HCT116 (cell line): Measurements from ENCODE around the gene STK32B. TPM values are rescaled to one million over a fixed set of nuclear protein-coding genes. Genes with fewer than 3 reads are reported as not detected.

ENCODE experiments used
- ATAC-seq: fragments of 200-7000 bp; cut with Tn5 transposase; 2 replicates; pipeline ENCODE4 v1.9.1; 2020; ENCODE audit warnings: mild to moderate bottlenecking, moderate library complexity
- BruUV-seq: library from RNA; stranded (reverse); fragments of 400-500 nt; replicated peaks from 2 replicates; lab custom pipeline; 2021; lab: Mats Ljungman, UMichigan
- CTCF ChIA-PET: fragments of 300-600 bp; sonication (Branson Sonifier 250); formaldehyde crosslinking; loops from one replicate; lab custom pipeline; 2021; ENCODE audit warnings: antibody characterized with exemption; lab: Charles Lee
- POLR2A ChIA-PET: fragments of 300-600, 350-600 bp; sonication (Branson Sonifier 250); formaldehyde crosslinking; loops from one replicate; lab custom pipeline; 2021; ENCODE audit warnings: antibody characterized with exemption; lab: Charles Lee
- RAD21 ChIA-PET, 2 experiments: fragments of 300-600 bp; sonication (Branson Sonifier 250); formaldehyde crosslinking; loops; one replicate each; lab custom pipeline; 2023; ENCODE audit warnings: low total read pairs in 2 of 2; ENCODE audit not compliant: uncharacterized antibody in 2 of 2, unreplicated experiment in 2 of 2, low non-redundant PET in 1 of 2; lab: Charles Lee
- DNase-seq: peaks from one replicate; pipeline ENCODE4 v3.0.0-alpha.2; 2010; ENCODE audit warnings: low read depth, low spot score
- H2AFZ ChIP-seq: fragments of 200-600 bp; shearing (Covaris generic), sonication (generic); 2 replicates; pipeline ENCODE4 v1.6.1; 2017; ENCODE audit warnings: low read depth, mixed run types, mixed read lengths, antibody characterized with exemption, low read length; ENCODE audit not compliant: poor library complexity, severe bottlenecking
- H3K27ac ChIP-seq: 2 replicates; pipeline ENCODE4 v1.5.1; 2012; ENCODE audit warnings: low read depth, low read length
- H3K27me3 ChIP-seq: fragments of 200-600 bp; sonication (generic); 2 replicates; pipeline ENCODE4 v1.6.1; 2016; ENCODE audit warnings: mixed run types, low read length, mixed read lengths; ENCODE audit not compliant: insufficient read depth
- H3K36me3 ChIP-seq, 2 experiments: fragments of 200-500 bp in 1 of 2; fragments of 200-600 bp in 1 of 2; sonication (Bioruptor generic) in 1 of 2; sonication (generic) in 1 of 2; 2 replicates each; pipeline versions ENCODE4 v1.5.1 to v1.6.1; 2014 to 2016; ENCODE audit warnings: low read length in 2 of 2, inconsistent platforms in 1 of 2, mixed read lengths in 1 of 2, mixed run types in 1 of 2; ENCODE audit not compliant: insufficient read depth in 2 of 2, control insufficient read depth in 1 of 2
- H3K4me1 ChIP-seq, 2 experiments: fragments of 200-600 bp in 1 of 2; sonication (generic) in 1 of 2; 2 replicates each; pipeline versions ENCODE4 v1.5.1 to v1.6.1; 2012 to 2017; ENCODE audit warnings: low read length in 2 of 2, inconsistent platforms in 1 of 2, mild to moderate bottlenecking in 1 of 2, mixed read lengths in 1 of 2, mixed run types in 1 of 2, moderate library complexity in 1 of 2; ENCODE audit not compliant: insufficient read depth in 2 of 2, control insufficient read depth in 1 of 2
- H3K4me2 ChIP-seq: fragments of 200-600 bp; sonication (generic); 2 replicates; pipeline ENCODE4 v1.6.1; 2017; ENCODE audit warnings: mixed run types, low read length, mixed read lengths
- H3K4me3 ChIP-seq, 2 experiments: fragments of 200-600 bp in 1 of 2; sonication (generic) in 1 of 2; replicated peaks in 1 of 2; 2 replicates each; pipeline ENCODE4 v1.5.1; 2011 to 2016; ENCODE audit warnings: low read length in 2 of 2, control low read depth in 1 of 2, low read depth in 1 of 2, mild to moderate bottlenecking in 1 of 2, mixed read lengths in 1 of 2, mixed run types in 1 of 2
- H3K79me2 ChIP-seq: fragments of 200-600 bp; sonication (generic); 2 replicates; pipeline ENCODE4 v1.6.1; 2017; ENCODE audit warnings: mild to moderate bottlenecking, mixed run types, low read length, moderate library complexity, mixed read lengths; ENCODE audit not compliant: insufficient read depth
- H3K9ac ChIP-seq: fragments of 200-600 bp; sonication (generic); 2 replicates; pipeline ENCODE4 v1.6.1; 2016; ENCODE audit warnings: low read length, mixed read lengths
- H3K9me2 ChIP-seq: fragments of 200-600 bp; sonication (generic), shearing (Covaris generic); 2 replicates; pipeline ENCODE4 v1.6.1; 2017; ENCODE audit warnings: mixed run types, mild to moderate bottlenecking, moderate library complexity; ENCODE audit not compliant: insufficient read depth
- H3K9me3 ChIP-seq, 2 experiments: fragments of 200-500 bp in 1 of 2; fragments of 200-600 bp in 1 of 2; sonication (Bioruptor generic) in 1 of 2; sonication (generic) in 1 of 2; 2 replicates each; pipeline ENCODE4 v1.6.1; 2014 to 2017; ENCODE audit warnings: low read length in 2 of 2, mixed read lengths in 2 of 2, inconsistent platforms in 1 of 2, low read depth in 1 of 2, mild to moderate bottlenecking in 1 of 2, mixed run types in 1 of 2, moderate library complexity in 1 of 2; ENCODE audit not compliant: control insufficient read depth in 1 of 2, insufficient read depth in 1 of 2
- H4K20me1 ChIP-seq: fragments of 200-600 bp; sonication (generic), shearing (Covaris generic); 2 replicates; pipeline ENCODE4 v1.6.1; 2017; ENCODE audit warnings: mixed run types, mild to moderate bottlenecking, moderate library complexity; ENCODE audit not compliant: insufficient read depth
- CBX3 ChIP-seq: IDR thresholded peaks from 2 replicates; pipeline ENCODE4 v1.6.1; 2012; ENCODE audit warnings: low read depth
- CEBPB ChIP-seq: IDR thresholded peaks from 2 replicates; pipeline ENCODE4 v1.6.1; 2012; ENCODE audit warnings: low read depth
- EZH2 ChIP-seq: fragments of 200-600 bp; sonication (generic); IDR thresholded peaks from 2 replicates; pipeline ENCODE4 v1.6.1; 2017; ENCODE audit warnings: antibody characterized with exemption, mixed run types
- FOSL1 ChIP-seq: IDR thresholded peaks from 2 replicates; pipeline ENCODE4 v1.6.1; 2012; ENCODE audit warnings: low read depth
- JUND ChIP-seq: IDR thresholded peaks from 2 replicates; pipeline ENCODE4 v1.6.1; 2012
- POLR2A ChIP-seq: IDR thresholded peaks from 2 replicates; pipeline ENCODE4 v1.7.0; 2011; ENCODE audit warnings: borderline replicate concordance; ENCODE audit not compliant: insufficient read depth, insufficient read length; ENCODE audit errors: extremely low read depth
- POLR2AphosphoS5 ChIP-seq: IDR thresholded peaks from 2 replicates; pipeline ENCODE4 v1.6.1; 2011; ENCODE audit warnings: mild to moderate bottlenecking, low read depth, low read length, moderate library complexity
- SIN3A ChIP-seq: IDR thresholded peaks from 2 replicates; pipeline ENCODE4 v1.6.1; 2012; ENCODE audit warnings: low read depth
- SP1 ChIP-seq: IDR thresholded peaks from 2 replicates; pipeline ENCODE4 v1.6.1; 2012; ENCODE audit warnings: low read depth
- ZFX ChIP-seq: fragments of 450-650 bp; IDR thresholded peaks from 2 replicates; pipeline ENCODE4 v1.6.1; 2017
- ZNF274 ChIP-seq: fragments of 200-500 bp; sonication (Bioruptor generic); IDR thresholded peaks from 2 replicates; pipeline ENCODE4 v1.6.1; 2014; ENCODE audit warnings: mild to moderate bottlenecking, low read depth, low read length, inconsistent platforms
- intact Hi-C: fragments of 100-400 bp; cut with micrococcal nuclease; formaldehyde crosslinking; loops from 2 replicates; pipeline ENCODE4 v1.10.0; 2022
- total RNA-seq: library from RNA; stranded (reverse); gene quantifications from one replicate; pipeline ENCODE4 v1.2.1, GENCODE V29; 2021; ENCODE audit not compliant: unreplicated experiment
- TF ChIP-seq, protein P1 (sequence below): IDR thresholded peaks from 2 replicates; pipeline ENCODE4 v1.6.1; 2012; ENCODE audit warnings: low read depth
- TF ChIP-seq, protein P2 (sequence below): IDR thresholded peaks from 2 replicates; pipeline ENCODE4 v1.6.1; 2012
- TF ChIP-seq, protein P3 (sequence below), 3 experiments: fragments of 200-600 bp in 1 of 3; sonication (generic) in 1 of 3; IDR thresholded peaks in 2 of 3; conservative IDR thresholded peaks in 1 of 3; 2 replicates each; pipeline ENCODE4 v1.5.1; 2012 to 2017; ENCODE audit warnings: low read depth in 2 of 3, low read length in 2 of 3, antibody characterized with exemption in 1 of 3, borderline replicate concordance in 1 of 3, control low read depth in 1 of 3, mild to moderate bottlenecking in 1 of 3, mixed read lengths in 1 of 3, mixed run types in 1 of 3, moderate library complexity in 1 of 3; ENCODE audit not compliant: insufficient read depth in 1 of 3

Gene STK32B
- total RNA-seq, 1 experiment from 2014 or later = not detected

DNA sequence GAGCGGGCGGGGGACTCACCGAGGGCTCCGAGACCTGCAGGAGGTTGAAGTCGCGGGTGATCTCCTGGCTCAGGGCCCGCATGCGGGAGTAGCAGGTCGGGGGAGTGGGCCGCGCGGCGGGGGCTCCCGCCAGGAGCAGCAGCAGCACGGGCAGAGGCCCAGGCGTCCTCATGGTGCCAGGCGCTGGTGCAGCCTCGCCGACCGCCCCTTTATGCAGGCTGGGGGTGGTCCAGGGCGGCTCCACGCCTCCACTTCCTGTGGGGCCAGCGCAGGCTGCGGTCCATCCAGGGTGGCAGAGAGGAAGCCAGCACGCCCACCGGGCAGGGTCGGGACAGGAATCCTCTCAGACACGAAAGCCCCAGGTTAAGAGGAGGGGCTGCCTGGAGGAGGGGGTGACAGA, 32.0 kb upstream of the STK32B start, which contains the start of gene CYTL1 (continued):
- TF ChIP-seq, protein P1, sequence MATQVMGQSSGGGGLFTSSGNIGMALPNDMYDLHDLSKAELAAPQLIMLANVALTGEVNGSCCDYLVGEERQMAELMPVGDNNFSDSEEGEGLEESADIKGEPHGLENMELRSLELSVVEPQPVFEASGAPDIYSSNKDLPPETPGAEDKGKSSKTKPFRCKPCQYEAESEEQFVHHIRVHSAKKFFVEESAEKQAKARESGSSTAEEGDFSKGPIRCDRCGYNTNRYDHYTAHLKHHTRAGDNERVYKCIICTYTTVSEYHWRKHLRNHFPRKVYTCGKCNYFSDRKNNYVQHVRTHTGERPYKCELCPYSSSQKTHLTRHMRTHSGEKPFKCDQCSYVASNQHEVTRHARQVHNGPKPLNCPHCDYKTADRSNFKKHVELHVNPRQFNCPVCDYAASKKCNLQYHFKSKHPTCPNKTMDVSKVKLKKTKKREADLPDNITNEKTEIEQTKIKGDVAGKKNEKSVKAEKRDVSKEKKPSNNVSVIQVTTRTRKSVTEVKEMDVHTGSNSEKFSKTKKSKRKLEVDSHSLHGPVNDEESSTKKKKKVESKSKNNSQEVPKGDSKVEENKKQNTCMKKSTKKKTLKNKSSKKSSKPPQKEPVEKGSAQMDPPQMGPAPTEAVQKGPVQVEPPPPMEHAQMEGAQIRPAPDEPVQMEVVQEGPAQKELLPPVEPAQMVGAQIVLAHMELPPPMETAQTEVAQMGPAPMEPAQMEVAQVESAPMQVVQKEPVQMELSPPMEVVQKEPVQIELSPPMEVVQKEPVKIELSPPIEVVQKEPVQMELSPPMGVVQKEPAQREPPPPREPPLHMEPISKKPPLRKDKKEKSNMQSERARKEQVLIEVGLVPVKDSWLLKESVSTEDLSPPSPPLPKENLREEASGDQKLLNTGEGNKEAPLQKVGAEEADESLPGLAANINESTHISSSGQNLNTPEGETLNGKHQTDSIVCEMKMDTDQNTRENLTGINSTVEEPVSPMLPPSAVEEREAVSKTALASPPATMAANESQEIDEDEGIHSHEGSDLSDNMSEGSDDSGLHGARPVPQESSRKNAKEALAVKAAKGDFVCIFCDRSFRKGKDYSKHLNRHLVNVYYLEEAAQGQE = no peak
- TF ChIP-seq CBX3 = no peak
- no peak for TF ChIP-seq SIN3A
- TF ChIP-seq, protein P2, sequence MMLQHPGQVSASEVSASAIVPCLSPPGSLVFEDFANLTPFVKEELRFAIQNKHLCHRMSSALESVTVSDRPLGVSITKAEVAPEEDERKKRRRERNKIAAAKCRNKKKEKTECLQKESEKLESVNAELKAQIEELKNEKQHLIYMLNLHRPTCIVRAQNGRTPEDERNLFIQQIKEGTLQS = no peak
- TF ChIP-seq ZFX = no peak
- TF ChIP-seq JUND = no peak
- TF ChIP-seq SP1 = no peak
- TF ChIP-seq FOSL1 = no peak

DNA sequence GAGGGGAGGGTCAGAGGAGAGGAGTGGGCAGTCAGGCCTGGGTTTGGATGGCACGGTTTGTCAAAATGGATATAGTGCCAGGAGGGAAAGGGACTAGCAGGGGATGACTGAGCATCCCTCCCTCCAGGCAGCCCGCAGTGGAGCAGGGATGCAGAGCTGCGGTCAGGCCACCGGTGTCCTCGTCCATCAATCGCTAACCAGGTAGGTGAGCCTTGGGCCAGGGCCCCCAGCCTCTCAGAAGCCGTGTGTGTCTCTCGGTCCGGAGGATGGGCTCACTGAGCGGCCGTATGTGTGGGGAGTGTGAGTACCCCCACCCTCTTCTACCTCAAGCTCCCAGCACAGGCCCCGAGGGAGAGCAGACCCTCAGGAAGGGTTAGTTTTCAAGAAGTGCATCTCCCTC, 31.5 kb upstream of the STK32B start:
- ChIA-PET CTCF (no interaction called here), POLR2A (no interaction called here), RAD21 (no interaction called here)
- H3K4me1 ChIP-seq = no peaks in the 10 kb centered on the region
- no peak overlapping the region for H3K4me3 ChIP-seq
- H3K9ac ChIP-seq = no peak overlapping the region
- no peaks in the 10 kb centered on the region for H3K79me2 ChIP-seq
- H3K27me3 ChIP-seq = peaks cover 28% of the 10 kb centered on the region; the same call in 1 of the 2 replicates
- H3K36me3 ChIP-seq = no peaks in the 10 kb centered on the region
- no peak overlapping the region for H3K4me2 ChIP-seq
- BruUV-seq = no TSS peak
- no peaks in the 10 kb centered on the region for H3K9me2 ChIP-seq
- no peak overlapping the region for H2AFZ ChIP-seq
- intact Hi-C loops = no loop called here
- no peak overlapping the region for H3K27ac ChIP-seq
- ATAC-seq (no peak), DNase-seq (no peak)
- H3K9me3 ChIP-seq = no peaks in the 10 kb centered on the region
- TF ChIP-seq, protein P2 = no peak
- TF ChIP-seq POLR2AphosphoS5 (no peak), ZNF274 (no peak), POLR2A (no peak), CBX3 (no peak), CEBPB (no peak), JUND (no peak), FOSL1 (no peak), EZH2 (no peak)
- TF ChIP-seq, protein P3, sequence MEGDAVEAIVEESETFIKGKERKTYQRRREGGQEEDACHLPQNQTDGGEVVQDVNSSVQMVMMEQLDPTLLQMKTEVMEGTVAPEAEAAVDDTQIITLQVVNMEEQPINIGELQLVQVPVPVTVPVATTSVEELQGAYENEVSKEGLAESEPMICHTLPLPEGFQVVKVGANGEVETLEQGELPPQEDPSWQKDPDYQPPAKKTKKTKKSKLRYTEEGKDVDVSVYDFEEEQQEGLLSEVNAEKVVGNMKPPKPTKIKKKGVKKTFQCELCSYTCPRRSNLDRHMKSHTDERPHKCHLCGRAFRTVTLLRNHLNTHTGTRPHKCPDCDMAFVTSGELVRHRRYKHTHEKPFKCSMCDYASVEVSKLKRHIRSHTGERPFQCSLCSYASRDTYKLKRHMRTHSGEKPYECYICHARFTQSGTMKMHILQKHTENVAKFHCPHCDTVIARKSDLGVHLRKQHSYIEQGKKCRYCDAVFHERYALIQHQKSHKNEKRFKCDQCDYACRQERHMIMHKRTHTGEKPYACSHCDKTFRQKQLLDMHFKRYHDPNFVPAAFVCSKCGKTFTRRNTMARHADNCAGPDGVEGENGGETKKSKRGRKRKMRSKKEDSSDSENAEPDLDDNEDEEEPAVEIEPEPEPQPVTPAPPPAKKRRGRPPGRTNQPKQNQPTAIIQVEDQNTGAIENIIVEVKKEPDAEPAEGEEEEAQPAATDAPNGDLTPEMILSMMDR (IDR thresholded peaks at IDR 0.05 in 2 of 3, conservative IDR thresholded peaks at IDR 0.05 in 1 of 3; ENCODE audit: borderline replicate concordance in 1 of 3, insufficient read depth in 1 of 3, low read depth in 2 of 3, low read length in 2 of 3) = no peak
- TF ChIP-seq, protein P1 = no peak
- TF ChIP-seq, all 23 proteins: peak for 0
- H4K20me1 ChIP-seq = no peaks in the 10 kb centered on the region
